GM12873 (cell line): ENCODE measurements around the gene TTLL11.

Experiments
- CTCF ChIP-seq: IDR thresholded peaks from 2 replicates; pipeline ENCODE4 v1.5.1; 2012; ENCODE audit warnings: low read depth, mild to moderate bottlenecking, moderate library complexity, low read length, control low read depth; ENCODE audit not compliant: insufficient read depth; ENCODE audit errors: missing control alignments

TTLL11 gene

GRCh38 chr9:121840838-121841760 is 252.0 kb downstream of the TTLL11 start:
- no peak for TF ChIP-seq CTCF

- no peak for TF ChIP-seq CTCF
Measured at GRCh38 chr9:121839726-121840500, 253.2 kb downstream of the TTLL11 start.

- TF ChIP-seq CTCF = no peak
Measured at GRCh38 chr9:121838746-121839669, 254.1 kb downstream of the TTLL11 start.

GRCh38 chr9:121837113-121837961 is 255.8 kb downstream of the TTLL11 start:
- no peak for TF ChIP-seq CTCF

GRCh38 chr9:121836366-121836885 is 256.7 kb downstream of the TTLL11 start:
- TF ChIP-seq CTCF = no peak

GRCh38 chr9:121835587-121836365 is 257.3 kb downstream of the TTLL11 start:
- no peak for TF ChIP-seq CTCF
